DMS114 treated with DMSO at 0.1 percent for 48 hours (cell line): Measurements from ENCODE around the gene BACH2.
"Not testable (repeated sequence)": the region's sequence is repeated elsewhere in the genome, so short reads cannot be mapped to it uniquely, and the experiment has no call there.

Source experiments
- DNase-seq: peaks from one replicate; lab custom pipeline; 2025; ENCODE audit not compliant: unreplicated experiment; lab: John Stamatoyannopoulos, UW

BACH2 gene

GRCh38 chr6:89917801-89918366 is 378.8 kb downstream of the BACH2 start:
- DNase-seq: no peak

DNA sequence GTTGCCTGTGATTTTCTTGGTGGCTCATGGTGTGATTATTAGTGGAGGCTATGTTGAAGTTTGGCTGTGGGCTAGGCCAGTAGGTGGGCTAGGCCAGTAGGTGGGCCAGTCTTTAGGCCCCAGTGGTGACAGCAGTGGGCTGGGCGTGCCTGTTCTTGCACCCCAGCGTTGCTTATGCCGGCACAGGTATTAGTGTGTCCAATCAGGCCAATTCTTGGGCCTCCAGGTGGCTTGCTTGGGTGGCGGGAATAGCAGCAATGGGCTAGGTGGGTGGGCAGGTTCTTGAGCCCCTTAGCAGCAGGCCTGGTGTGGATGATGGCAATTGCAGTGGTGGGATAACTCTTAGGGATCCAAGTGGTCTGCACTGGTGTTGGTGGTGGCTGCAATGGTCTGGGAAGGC is 379.4 kb downstream of the BACH2 start:
- no peak for DNase-seq

DNA sequence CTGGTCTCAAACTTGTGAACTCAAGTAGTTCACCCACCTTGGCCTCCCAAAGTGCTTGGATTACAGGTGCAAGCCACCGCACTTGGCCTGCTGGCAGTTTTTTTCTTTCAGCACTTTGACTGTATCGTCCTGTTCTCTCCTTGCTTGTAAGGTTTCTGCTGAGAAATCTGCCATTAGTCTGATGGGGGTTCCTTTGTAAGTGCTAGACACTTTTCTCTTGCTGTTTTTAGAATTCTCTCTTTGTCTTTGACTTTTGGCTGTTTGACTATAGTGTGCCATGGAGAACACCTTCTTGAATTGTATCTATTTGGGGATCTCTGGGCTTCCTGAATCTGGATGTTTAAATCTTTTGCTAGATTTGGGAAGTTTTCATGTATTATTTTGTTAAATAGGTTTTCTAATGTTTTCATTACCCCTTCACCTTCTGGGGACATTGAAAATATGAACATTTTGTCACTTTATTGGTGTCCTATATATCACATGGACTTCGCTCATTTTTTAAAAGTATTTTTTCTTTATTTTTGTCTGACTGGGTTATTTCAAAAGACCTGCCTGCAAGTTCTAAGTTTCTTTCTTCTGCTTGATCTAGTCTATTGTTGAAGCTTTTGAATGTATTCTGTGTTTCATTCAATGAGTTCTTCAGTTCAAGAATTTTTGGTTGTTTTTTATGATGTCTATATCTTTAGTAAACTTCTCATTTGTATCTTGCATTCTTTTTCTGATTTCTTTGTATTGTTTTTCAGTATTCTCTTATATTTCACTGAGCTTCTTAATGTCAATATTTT is 380.3 kb downstream of the BACH2 start:
- no peak for DNase-seq

- no peak for DNase-seq
These were observed 385.8 kb downstream of the BACH2 start for GRCh38 chr6:89910902-89911240.

DNA sequence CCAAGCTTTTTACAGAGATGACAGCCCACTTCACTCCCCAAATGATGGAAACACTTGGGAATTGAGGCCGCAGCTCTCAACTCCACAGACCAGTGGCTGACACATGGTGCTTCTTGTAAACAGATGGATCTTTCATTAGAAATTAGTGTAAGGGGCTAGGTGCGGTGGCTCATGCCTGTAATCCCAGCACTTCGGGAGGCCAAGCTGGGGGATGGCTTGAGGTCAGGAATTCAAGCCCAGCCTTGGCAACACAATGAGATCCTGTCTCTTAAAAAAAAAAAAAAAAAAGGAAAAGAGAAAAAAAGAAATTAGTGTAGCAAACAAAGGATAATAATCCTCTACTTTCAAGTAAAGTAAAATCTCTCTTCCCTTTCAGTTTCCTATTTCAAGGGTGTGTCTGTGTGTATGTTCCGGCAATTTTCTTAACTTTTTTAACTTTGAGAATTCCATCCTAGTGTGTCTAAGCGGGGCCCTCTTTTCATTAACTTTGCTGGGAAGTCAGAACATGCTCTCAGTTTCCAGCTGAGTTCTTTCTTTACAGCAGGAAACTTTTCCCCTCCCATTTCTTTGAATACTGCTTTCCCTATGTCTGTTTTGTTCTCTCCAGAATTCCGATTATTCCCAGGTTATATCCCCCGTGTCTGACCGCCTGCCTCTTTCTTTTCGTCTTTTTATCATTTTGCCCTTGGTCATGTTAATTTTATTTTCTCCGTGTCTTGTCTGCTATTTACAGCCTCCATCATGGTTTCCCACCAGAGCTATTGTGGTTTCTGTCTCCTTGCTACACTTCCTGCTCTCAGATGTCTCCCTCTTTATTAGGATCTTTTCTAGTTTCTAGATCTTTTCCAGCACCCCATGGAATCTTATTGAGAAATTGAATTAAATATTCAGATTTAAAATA is 386.4 kb downstream of the BACH2 start:
- not testable (repeated sequence) for DNase-seq

DNA sequence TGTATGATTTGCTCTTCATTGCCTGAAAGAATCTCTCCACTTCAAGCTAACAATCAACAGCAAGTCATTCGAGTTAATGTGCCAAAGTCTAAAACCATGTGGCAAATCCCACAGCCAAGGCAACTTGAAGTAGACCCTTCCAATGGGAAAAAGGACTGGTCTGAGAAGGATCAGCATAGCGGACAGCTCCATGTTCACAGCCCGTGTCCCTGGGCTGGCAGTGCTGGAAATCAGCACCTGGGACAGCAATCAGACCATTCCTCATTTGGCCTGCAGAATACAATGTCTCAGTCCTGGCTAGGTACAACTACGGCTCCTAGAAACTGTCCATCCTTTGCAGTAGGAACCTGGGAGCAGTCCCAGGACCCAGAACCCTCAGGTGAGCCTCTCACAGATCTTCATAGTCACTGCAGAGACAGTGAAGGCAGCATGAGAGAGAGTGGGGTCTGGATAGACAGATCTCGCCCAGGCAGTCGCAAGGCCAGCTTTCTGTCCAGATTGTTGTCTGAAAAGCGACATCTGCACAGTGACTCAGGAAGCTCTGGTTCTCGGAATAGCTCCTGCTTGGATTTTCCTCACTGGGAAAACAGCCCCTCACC is 401.3 kb downstream of the BACH2 start:
- no peak for DNase-seq

DNA sequence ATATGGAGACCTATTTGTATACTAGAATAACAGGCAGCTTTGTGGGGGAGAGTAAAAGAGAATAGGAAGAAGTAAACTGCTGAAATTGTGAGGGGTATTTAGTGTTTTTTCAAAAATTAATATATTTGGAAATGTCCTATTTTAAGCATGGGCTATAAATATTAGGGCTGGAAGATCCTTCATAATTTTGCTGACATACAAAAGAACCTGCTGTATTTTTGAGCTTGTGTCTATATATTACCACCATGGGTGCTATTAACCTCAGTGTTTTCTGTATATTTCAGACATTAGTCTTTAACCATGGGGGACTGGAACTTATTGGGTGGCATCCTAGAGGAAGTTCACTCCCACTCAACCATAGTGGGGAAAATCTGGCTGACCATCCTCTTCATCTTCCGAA is 402.5 kb downstream of the BACH2 start, which contains the start of gene GJA10:
GJA10 (plus strand) TSS at position 301 of the 400 bp plus-strand sequence; CDS start at position 301, 0 bp downstream.
- DNase-seq: no peak

- not testable (repeated sequence) for DNase-seq
These were observed 404.1 kb downstream of the BACH2 start for GRCh38 chr6:89892577-89892976.

GRCh38 chr6:89890845-89891528 is 405.7 kb downstream of the BACH2 start:
- not testable (repeated sequence) for DNase-seq

- no peak for DNase-seq
These were observed 407.8 kb downstream of the BACH2 start for GRCh38 chr6:89888871-89889270.

- DNase-seq: no peak
These were observed 408.5 kb downstream of the BACH2 start for GRCh38 chr6:89888138-89888514.

GRCh38 chr6:89887452-89888137 is 409.0 kb downstream of the BACH2 start:
- no peak for DNase-seq

DNA sequence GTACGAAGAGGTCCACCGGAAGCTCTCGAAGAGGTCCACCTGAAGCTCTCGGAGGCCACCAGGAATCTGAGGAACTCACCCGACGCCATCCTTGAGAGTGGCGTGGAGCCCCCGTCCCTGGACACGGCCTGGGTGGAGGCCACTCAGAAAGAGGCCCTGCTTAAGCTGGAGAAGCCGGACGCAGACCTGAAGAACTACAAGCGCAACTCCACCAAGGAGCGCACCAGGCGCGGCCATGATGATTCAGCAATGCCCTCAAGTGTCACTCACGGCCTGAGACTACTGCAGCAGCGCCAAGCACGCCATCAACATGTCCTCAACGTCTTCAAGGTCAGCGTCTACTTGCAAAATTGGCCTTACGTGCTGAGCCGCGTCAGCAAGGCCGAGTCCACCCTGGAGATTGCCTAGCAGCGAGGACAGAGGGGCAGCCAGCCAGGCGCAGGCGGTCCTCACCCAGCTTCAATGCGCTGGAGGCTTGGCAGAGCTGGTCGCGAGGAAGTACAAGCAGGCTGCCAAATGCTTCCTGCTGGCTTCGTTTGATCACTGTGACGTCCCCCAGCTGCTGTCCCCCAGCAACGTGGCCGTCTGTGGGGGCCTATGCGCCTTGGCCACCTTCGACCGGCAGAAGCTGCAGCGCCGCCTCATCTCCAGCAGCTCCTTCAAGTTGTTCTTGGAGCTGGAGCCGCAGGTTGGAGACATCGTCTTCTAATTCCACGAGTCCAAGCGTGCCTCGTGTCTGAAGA is 410.1 kb downstream of the BACH2 start:
- no peak for DNase-seq
